ENCODE data around the gene RAVER2. TPM values are rescaled to one million over a fixed set of nuclear protein-coding genes. Genes with fewer than 3 reads are reported as not detected.

The RAVER2 gene
- total and polyA plus RNA-seq, 2 donors (not counting 3 experiments of a cell fraction or from before 2014, with no cell fraction given): 6.0 to 13.9 TPM

- Histone ChIP-seq H3K4me3 (replicated peaks in 1 of 3; ENCODE audit: insufficient read depth in 1 of 3, low read depth in 1 of 3, low read length in 3 of 3) (no peak overlapping the region), H3K27ac (ENCODE audit: insufficient read depth, low read depth, low read length) (no peak overlapping the region), H3K9ac (replicated peaks; ENCODE audit: extremely low read depth, insufficient read depth, low read length) (no peak overlapping the region), H3K79me2 (ENCODE audit: control insufficient read depth, insufficient read depth, low read length) (no peaks in the 10 kb centered on the region), H3K4me1 (ENCODE audit: control insufficient read depth, extremely low read depth, insufficient read depth, low read length) (peaks cover 14% of the 10 kb centered on the region), H3K27me3 (ENCODE audit: control insufficient read depth in 2 of 2, insufficient read depth in 2 of 2, low read length in 2 of 2) (no peaks in the 10 kb centered on the region), H3K9me3 (replicated peaks; ENCODE audit: control insufficient read depth, insufficient read depth, low read length) (no peaks in the 10 kb centered on the region), H2AFZ (ENCODE audit: low read depth, low read length) (no peak overlapping the region), H3K4me2 (ENCODE audit: insufficient read depth, low read length) (no peak overlapping the region), H3K9me1 (replicated peaks; ENCODE audit: control insufficient read depth, extremely low read depth, insufficient read depth, low read length) (no peaks in the 10 kb centered on the region), H3K36me3 (ENCODE audit: control insufficient read depth in 2 of 2, extremely low read depth in 1 of 2, insufficient read depth in 2 of 2, low read length in 2 of 2) (peaks cover 0 to 59% of the 10 kb centered on the region in 2 experiments), H4K20me1 (replicated peaks; ENCODE audit: control insufficient read depth, extremely low read depth, insufficient read depth, low read length) (no peaks in the 10 kb centered on the region)
- no peak for TF ChIP-seq POLR2AphosphoS5 (IDR thresholded peaks at IDR 0.05; ENCODE audit: insufficient read depth, low read depth, low read length)
- no peak for TF ChIP-seq FOS (IDR thresholded peaks at IDR 0.05; ENCODE audit: borderline replicate concordance, insufficient read depth, low read length)
- no peak for TF ChIP-seq POLR2A (IDR thresholded peaks at IDR 0.05; ENCODE audit: low read depth, low read length)
- no peak for TF ChIP-seq EZH2 (IDR thresholded peaks at IDR 0.05; ENCODE audit: borderline replicate concordance, low read depth, low read length, severe bottlenecking)
- no peak for TF ChIP-seq JUN (IDR thresholded peaks at IDR 0.05; ENCODE audit: borderline replicate concordance, insufficient read depth, insufficient read length, low read depth)
- TF ChIP-seq MYC (IDR thresholded peaks at IDR 0.05; ENCODE audit: low read depth, low read length): no peak
- TF ChIP-seq GATA2 (IDR thresholded peaks at IDR 0.05; ENCODE audit: insufficient read depth, insufficient read length, low read depth, low read length): no peak
- TF ChIP-seq, protein P1, sequence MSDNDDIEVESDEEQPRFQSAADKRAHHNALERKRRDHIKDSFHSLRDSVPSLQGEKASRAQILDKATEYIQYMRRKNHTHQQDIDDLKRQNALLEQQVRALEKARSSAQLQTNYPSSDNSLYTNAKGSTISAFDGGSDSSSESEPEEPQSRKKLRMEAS (IDR thresholded peaks at IDR 0.05; ENCODE audit: insufficient read depth, insufficient read length): no peak
- TF ChIP-seq, protein P2, sequence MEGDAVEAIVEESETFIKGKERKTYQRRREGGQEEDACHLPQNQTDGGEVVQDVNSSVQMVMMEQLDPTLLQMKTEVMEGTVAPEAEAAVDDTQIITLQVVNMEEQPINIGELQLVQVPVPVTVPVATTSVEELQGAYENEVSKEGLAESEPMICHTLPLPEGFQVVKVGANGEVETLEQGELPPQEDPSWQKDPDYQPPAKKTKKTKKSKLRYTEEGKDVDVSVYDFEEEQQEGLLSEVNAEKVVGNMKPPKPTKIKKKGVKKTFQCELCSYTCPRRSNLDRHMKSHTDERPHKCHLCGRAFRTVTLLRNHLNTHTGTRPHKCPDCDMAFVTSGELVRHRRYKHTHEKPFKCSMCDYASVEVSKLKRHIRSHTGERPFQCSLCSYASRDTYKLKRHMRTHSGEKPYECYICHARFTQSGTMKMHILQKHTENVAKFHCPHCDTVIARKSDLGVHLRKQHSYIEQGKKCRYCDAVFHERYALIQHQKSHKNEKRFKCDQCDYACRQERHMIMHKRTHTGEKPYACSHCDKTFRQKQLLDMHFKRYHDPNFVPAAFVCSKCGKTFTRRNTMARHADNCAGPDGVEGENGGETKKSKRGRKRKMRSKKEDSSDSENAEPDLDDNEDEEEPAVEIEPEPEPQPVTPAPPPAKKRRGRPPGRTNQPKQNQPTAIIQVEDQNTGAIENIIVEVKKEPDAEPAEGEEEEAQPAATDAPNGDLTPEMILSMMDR (IDR thresholded peaks at IDR 0.05; ENCODE audit: extremely low read depth in 1 of 2, insufficient read depth in 1 of 2, low read depth in 1 of 2, low read length in 2 of 2): no peak
- BruUV-seq (replicated peaks): no TSS peak
- intact Hi-C loops (cut with micrococcal nuclease) (no loop called here), dilution Hi-C loops (cut with MboI; ENCODE audit: extremely low pct_ligation_motif_present, low sequenced_read_pairs) (no loop called here)
- POLR2A ChIA-PET: no interaction called here
- CTCF ChIA-PET: no interaction called here
- FAIRE-seq (no peak), DNase-seq (ENCODE audit: low read depth, low spot score) (no peak)
Measured at GRCh38 chr1:64844609-64845008, 99.7 kb downstream of the RAVER2 start.
